Kidney tubule cell (primary cell): ENCODE results near the gene TMEM132D.
"Not testable (repeated sequence)": the region's sequence is repeated elsewhere in the genome, so short reads cannot be mapped to it uniquely, and the experiment has no call there.

ENCODE experiments used
- DNase-seq: peaks from one replicate; pipeline ENCODE4 v3.0.0-alpha.2; 2018; ENCODE audit warnings: low spot score

TMEM132D gene

DNA sequence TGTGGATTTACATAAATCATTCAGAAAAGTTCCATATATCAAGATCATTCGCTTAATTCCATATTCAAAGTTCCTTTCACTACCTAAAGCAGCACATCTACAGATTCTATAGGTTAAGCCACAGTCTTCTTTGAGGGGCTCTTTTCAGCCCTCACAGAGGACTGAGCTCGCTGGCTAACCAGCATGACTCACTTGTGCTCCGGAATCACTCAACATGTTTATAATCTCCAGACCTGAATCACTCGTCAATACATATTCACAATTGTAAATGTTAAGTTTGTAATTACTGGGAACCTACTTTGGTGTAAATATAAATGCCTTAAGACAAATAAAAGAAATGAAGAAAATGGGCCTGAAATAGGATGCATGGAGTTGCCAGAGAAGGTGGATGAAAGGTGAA lies 315.7 kb downstream of the TMEM132D start:
- DNase-seq, result no peak

DNA sequence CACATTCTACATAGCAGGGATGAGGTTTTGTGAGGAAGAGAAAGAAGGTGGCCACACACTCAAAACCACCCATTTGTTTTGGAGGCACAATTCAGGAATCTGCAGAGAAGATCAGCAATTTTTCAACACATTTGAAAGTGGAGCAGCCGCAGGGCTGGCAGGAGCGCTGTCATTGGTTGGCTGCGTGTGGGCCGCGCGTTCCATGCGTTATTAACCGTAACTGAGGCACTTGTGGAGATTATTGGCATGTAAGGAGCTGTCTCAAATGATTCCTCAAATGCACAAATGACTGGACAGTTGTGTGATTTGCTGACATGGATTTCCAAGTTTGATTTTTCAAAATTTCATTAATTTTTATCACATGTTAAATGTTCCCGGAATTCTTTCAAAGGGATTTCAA lies 318.5 kb downstream of the TMEM132D start:
- DNase-seq, result no peak

DNA sequence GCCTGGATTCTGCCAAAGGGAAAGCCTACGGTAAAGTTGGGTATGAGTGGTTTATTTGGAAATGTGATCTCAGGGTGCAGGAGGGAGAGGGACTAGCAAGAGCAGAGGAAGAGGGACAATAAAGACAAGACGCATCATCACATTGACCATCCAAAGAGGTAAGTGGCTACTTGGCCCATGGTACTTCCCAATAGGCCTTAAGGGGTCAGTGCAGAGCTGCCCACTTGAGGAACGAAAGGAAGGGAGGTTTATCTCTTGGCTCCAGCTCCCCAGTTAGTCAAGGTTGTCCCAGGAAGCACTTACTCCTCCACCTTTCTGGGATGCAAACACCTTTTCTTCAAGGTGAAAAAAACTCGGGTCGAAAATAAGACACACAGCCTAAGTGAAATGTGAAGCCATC lies 323.9 kb downstream of the TMEM132D start:
- DNase-seq, result no peak

DNA sequence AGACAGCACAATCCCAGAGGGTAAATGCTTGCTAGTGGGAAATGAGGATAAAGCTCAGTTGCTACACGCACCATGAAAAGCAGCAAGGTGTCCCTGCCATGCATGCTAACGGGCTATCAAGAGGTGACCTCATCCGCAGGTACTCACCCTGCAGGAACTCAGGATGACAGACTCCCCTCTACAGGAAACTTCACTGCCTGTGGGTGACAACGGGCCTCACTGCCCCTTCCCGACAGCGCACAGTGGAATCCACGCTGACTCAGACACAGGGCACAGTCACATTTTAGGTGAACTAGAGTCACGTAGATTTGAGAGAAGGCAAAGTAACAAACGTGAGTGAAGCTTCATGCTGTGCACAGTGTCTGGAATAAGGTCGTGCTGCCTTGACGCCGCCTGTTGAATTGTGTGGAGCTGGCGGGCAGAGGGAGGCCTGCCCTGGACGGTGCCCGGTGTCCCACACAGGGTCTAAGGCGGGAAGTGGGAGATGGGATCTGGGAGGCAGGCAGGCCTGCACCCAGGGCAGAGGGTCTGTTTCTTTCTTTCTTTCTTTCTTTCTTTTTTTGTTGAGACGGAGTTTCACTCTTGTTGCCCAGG lies 331.8 kb downstream of the TMEM132D start:
- peak; percentile 18 for DNase-seq

DNA sequence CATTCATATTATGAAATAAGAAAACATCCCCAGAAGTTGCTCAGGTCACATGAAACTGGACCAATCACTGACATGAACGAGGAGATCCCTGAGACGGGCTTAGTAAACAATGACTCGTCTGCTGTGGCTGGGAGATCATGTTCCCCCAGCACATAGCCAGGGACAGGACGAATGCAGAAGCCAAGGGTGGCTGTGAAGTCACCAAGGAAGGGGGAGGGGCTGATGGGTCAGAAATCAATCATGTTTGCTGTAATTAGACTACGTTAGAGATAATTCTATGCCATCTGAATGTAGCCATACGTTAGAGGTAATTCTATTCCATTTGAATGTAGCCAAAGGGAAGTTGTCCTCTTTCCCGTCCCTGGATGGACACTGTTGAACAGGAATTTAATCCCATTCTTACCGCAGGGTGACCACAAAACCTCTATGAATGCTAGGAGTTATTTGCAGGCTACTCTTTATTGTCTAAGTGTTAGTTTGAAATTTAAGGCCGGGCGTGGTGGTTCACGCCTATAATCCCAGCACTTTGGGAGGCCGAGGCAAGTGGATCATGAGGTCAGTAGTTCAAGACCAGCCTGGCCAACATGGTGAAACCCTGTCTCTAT lies 332.9 kb downstream of the TMEM132D start:
- DNase-seq, result no peak

DNA sequence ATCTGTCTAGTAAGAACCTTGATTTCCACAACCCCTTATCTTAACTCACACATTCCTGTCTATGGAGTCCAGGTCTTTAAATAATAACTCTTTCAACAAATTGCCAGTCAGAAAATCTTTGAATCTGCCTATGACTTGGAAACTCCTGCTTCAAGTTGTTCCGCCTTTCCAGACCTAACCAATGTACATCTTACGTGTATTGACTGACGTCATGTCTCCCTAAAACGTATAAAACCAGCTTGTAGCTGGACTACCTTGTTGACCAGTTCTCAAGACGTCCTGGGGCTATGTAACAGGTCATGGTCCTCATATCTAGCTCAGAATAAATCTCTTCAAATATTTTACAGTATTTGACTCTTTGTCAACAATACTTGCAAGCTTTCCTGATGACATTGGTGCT lies 337.0 kb downstream of the TMEM132D start:
- DNase-seq, result no peak

DNA sequence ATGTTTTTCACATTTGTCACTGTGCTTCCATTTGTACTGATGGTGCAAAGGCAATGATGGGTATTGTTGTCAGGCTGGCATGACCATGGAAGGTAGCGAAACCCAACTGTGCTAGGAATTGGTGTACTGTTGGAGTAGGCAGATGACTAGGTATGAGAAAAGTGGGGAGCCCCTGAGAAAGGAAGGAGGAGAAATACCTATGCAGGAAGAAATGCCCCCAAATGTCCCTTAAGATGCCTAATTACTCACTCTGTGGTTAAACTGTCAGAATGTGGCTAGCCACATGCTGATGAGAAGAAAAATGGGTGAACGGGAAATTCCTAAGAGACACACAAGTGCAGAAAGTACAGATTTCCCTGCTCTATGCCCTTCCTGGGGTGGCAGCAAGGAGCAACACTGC lies 339.1 kb downstream of the TMEM132D start:
- DNase-seq, result peak; percentile 48

DNA sequence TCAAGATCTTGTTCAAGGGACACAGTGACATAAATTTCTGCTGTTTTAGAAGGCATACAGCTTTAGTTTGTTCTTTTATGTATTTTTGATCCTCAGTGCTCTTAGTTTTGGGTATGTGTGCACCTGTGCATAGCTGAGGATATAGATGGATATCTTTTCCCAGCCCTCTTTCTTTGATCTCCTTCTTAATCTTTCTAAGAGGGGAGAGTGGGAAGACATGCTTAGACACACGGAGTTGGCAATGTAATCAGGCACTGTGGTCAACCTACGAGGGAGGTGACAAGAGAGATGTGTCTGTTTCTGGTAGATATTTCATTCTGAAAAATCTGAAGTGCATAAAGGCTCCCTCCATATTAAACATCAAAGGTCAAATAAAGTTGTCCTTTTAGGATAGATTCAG lies 340.6 kb downstream of the TMEM132D start:
- no peak for DNase-seq

DNA sequence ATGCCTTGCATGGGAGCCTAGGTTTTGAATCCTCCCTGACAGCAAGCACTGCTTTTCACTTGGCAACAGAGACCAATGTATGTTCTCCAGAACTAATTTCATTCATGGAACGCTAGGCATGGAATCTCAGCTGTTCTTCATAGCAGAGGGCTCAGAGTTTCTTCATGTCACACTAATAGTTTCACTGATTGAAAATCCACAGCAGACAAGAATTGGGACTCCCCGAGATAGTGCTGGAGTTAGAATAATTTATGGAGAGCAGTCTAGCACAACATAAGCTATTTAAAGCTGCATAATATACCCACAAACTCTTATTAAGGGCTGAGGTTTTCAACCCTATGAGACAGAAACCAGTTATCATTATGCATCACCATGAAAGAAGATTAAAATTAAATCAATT lies 342.5 kb downstream of the TMEM132D start:
- DNase-seq, result no peak

DNA sequence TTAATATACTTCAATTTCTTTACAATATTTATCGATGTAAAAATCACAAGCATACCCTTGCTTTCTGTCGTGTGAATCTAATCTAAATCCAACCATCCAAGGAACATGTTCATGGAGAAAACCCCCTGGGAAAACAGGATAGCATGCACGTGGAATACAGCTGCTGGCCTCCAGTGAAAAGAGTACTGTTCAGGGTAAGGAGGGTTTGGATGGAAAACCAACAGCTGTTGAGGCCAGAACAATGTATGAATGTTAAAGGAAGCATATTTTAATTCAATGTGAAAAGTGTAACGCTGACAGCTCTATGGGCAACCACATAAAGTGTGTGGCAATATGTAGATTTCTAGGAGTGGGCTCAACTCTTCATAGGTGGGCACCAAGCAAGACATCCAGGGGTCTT lies 344.0 kb downstream of the TMEM132D start:
- DNase-seq, result no peak

DNA sequence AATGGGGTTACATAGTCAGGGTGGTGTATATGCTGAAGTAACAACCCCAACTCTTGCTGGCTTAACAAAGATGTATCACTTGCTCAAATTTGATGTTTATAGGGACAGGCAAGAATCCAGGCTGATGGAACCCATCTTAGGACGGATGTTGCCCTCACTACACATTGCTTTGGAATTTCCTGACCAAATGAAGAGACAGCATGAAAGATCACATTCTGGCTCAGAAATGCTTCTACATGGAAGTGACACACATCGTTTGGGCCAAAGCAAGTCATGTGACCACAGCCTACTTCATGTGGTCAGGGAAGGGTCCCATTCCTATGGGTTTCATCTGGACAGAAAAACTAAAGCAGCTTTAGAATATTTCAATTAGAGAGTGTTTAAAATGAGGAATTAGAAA lies 345.8 kb downstream of the TMEM132D start:
- no peak for DNase-seq

DNA sequence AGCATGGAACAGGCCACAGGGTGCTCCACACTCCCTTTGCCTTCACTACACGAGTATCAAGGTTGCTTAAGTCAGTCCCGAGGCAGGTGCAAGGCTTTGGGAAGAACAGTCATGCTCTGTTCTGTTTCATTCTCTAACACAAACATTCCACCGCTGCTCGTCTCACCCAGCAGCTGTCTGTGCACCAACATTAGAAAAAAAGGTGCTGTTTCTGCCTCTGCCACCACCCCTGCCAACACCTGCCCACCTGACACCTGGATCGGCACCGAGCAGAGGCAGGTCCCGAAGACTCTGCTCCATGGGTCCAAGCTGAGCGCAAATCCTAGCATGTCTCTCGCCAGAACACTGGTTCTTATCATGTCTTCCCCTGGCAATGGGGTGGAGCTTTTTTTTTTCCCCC lies 347.7 kb downstream of the TMEM132D start:
- no peak for DNase-seq

DNA sequence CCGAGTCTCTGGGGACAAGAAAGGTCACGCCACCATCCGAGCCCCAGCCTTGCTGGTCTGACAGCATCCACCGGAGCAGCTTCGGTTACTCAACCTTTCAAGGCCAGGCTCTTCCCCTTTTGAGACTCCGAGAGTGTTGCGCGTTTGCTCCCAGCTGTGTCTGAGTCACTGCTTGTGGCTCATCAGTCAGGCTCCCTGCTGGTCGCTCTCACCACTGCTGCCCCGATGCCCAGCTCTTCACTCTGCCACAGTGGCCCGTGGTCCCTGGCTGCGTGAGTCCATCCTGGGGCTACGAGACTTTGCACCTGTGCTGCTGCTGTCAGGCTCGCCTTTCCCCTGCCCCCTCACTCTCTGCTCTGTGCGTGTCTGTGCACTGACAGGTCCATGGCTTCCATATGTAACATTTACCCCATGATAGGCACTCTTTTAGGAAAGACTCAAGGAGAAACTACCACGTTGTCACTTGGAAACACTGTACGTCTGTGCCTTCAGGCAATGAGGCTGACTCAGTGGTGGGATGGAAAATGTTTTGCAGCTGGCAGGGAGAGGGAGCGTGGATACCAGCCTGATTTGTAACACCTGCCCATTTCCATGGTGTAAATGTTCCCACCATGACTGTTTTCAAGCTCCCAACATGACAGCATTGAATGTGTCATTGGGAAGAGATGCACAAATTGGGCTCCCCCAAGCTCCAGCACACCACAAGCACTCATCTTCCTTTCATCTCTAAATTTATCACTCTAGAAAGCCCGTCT lies 350.7 kb downstream of the TMEM132D start:
- DNase-seq, result no peak

DNA sequence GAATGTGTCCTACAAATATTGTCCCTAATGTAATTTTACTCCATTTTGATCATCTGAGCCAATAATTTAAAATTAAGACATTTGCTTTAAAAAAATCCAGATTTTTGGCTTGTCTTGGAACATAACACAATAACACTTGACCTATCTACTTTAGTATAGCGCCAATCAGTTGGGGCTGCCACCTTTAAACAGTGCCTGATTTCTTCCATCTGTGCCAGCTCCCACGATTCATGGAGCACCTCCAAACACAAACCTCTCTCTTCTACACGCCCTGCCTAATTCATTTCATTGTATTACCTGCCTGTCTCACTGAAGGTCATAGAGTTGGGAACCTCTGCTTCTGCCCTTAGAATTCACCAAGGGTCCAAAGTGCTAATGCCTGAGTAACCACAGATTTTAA lies 352.4 kb downstream of the TMEM132D start:
- no peak for DNase-seq

DNA sequence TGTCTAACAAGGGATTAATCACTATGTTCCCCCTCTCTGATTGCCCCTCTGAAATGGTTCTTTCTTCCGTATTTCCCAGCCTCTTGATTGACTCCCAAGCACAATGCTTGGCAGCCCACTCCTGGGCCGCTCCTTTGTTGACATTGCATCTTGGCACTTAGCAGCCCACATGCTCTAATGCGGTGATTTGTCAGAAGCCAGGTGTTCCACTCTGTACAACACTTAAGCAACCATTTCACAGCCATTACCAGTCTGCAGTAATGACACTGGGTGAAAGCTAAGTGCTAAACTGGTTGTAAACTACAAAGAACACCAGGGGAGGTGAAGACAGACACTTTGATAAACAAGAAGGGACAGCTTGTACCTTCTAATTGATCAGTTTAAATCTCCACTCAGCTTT lies 353.5 kb downstream of the TMEM132D start:
- no peak for DNase-seq

DNA sequence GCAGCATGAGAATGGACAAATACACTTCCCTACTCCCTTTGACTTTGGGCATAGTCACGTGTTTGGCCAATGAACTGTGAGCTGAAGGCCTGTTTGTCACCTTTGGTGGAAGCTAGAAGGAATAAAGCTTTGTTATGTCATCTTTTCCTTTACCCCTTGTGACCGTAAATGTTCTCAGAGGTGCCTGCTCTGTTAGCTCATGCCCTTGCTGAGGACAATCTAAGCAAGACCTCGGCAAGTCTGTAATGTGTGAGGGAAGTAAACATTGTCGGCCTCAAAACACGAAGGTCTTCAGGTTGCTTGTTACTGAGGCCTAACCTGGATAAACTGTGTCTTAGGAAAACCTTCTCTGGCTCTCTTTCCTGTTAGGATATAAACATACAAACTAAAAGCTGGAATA lies 354.2 kb downstream of the TMEM132D start:
- no peak for DNase-seq

DNA sequence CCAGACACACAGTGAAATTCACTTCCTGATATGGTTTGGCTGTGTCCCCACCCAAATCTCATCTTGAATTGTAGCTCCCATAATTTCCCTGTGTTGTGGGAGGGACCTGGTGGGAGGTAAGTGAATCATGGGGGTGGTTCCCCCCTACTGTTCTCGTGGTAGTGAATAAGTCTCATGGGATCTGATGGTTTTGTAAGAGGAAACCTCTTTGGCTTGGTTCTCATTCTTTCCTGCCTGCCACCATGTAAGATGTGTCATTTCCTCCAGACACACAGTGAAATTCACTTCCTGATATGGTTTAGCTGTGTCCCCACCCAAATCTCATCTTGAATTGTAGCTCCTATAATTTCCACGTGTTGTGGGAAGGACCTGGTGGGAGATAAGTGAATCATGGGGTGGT lies 354.8 kb downstream of the TMEM132D start:
- peak; percentile 30 for DNase-seq

DNA sequence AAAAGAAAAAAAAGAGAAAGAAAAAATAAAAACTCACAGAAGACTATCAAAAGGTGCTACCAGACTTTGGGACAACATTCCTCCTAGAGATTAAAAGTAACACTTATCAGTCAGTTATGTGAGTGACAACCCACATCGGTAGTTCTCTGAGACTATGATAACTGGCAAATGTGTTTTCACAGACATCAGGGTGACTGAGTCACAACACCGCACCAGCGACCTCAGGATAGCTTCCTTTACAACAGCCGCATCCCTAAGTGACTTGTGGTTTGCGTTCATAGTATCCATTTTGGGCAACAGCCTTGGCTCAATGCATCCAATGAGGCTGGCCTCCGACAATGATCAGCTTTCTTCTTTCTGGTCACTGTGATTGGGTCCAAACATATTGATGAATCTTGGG lies 359.1 kb downstream of the TMEM132D start:
- no peak for DNase-seq

DNA sequence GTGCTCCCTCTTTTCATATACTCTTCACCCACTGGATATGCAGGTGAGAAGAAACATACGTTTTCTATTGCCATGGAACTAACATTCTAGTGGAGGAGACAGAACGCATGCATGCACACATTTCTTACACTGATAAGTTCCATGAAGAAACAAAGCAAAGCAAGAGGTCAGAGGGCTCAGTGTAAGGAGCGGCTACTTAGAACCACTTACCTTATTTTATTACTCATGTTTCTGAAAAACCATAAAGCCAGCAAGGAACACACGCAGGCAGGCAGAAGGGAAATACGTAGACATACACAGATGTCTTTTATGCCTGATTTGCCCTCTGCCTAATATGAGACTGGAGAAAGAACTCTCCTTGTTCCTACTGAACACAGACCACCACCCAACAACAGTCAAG lies 362.9 kb downstream of the TMEM132D start:
- DNase-seq, result no peak

DNA sequence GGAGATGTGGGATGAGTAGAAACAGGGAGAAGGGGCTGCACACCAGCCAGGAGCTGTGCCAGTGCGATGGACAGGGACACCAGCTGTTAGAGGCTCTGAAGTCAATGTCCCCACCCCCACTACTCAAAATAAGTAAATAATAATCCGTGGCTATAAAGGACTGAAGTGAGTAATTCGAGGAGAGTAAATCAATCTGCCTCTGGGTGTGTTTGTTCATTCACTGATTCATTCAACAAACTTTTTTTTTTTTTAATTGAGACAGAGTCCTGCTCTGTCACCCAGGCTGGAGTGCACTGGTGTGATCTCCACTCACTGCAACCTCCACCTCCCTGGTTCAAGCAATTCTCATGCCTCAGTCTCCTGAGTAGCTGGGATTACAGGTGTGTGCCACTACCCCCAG lies 363.6 kb downstream of the TMEM132D start:
- DNase-seq, result no peak

DNA sequence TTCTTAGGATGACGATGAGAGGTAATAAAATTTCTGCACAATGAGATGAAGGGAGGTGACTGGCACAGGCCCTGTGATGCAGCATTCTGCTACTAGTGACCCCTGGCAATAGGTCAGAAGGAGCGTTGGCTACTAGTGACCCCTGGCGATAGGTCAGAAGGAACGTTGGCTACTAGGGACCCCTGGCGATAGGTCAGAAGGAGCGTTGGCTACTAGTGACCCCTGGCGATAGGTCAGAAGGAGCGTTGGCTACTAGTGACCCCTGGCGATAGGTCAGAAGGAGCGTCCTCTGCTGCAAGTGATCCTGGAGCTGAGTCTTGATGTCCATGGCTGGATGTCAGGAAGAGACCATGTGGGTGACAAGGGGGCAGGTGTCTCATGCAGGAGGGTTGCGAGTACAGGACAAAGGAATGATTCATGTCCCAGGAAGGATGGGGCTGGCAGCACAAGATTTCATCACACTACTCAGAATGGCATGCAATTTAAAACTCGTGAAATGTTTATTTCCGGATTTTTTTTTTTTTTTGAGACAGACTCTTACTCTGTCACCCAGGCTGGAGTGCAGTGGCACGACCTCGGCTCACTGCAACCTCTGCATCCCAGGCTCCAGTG lies 365.0 kb downstream of the TMEM132D start:
- DNase-seq, result not testable (repeated sequence)

DNA sequence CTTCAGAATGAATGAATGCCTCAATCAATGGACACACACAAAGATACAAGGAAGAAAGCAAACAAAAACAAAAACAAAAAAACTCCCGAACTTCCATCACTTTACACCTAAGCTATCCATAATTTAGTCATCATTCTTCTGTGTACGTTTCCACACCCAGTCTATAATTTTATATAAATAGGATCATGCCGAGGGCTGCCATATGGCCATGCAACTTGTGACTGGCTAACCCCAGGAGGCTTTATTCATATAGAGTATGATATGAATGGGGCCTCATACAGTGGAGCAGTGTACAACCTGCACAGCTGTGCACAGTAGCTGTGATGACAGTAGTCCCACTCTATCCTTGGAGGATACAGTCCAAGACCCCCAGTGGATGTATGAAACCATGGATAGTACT lies 365.7 kb downstream of the TMEM132D start:
- DNase-seq, result no peak
